Urothelium cell line (cell line): Measurements from ENCODE around the gene PRKAR1A.
A peak's percentile ranks its signal among the peaks of the same experiment; 100 is the strongest.
"Not testable (repeated sequence)": the region's sequence is repeated elsewhere in the genome, so short reads cannot be mapped to it uniquely, and the experiment has no call there.

Experiments
- DNase-seq: peaks from one replicate; pipeline ENCODE4 v3.0.0; 2011; ENCODE audit warnings: low spot score, mixed read lengths
- FAIRE-seq: peaks from 2 replicates; lab custom pipeline; 2011; peaks lifted over from hg19 to GRCh38; lab: Jason Lieb, UNC

Gene PRKAR1A

DNA sequence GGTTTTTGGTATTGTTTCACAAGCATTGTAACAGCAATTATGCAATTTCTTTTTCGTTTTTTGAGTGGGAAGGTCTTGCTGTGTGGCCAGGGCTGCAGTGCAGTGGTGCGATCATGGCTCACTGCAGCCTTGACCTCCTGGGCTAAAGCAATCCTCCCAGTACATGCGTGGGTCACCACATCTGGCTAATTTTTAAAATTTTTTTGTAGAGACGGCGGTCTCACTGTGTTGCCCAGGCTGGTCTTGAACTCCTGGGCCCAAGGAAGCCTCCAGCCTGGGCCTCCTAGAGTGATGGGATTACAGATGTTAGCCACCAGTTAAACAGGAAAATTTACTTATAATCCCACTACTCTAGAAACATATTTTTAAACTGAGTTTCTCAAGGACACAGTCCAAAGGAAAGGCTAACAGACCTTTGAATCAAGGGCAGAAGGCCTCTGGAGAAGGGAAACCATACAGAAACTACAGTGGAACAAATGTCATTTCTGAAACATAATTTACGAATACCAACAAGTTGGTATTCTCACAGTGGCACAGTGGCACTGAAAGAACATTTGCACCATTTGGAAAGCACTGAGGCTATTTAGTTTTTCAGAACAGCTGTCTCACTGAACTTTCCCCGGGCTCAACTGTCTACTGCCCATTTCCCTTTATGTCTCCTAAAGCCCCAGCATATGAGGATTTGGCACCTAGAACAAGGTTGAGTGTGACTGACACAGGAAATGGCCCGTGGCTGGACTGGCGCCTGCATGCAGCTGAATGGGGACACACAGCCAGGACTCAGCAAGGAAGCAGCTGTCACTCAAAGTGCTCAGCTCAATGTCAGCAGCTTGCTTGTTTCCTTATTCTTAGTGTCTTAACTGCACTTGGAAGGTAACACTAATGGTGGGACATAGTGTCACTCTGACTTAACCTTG, 2.8 kb upstream of the PRKAR1A start:
- DNase-seq (no peak), FAIRE-seq (no peak)

DNA sequence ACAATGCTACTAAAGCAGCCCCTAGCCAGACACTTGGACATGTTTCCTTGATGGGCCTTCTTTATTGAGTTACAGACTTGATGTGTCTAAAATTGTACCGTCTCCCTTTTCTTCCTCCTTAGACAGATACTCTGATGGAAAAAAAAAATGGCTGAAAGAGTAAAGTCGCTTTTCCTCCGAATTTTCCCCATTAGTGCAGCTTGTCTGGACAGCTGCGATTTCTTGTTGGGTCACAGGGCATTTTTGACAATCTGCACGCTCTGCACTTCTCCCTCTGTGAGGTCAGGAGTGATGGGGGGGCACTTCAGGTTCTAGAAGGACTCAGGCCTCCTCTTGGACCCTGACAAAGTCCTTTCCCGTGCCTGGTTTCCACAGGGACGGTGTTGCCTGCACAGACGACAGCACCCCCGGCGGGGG, 968 bp upstream of the PRKAR1A start:
- DNase-seq = no peak
- no peak for FAIRE-seq

DNA sequence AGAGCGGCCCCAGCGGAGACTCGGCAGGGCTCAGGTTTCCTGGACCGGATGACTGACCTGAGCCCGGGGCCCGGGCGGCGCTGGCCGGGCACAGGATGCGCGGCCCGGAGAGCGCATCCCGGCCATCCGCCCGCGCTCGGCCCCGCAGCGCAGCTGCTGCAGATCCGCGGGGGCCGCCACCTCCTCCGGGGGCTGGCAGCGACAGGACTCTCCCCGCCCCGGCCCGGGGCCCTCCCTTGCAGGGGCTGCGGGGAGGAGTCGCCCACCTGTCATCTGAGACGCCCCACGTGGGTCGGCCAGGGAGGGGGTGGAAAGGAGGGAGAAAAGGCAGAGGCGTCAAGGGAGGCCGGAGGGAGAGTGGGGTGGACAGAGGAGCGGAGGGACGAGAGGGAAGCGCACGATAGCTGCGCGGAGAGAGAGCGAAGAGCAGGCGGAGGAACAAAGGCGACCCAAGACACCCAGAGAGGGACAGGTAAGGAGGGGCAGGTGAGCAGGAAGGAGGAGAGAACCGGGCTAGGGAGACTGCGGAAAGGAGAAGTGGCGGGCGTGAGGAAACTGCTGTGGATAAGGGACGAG, 471 bp upstream of the PRKAR1A start:
- FAIRE-seq (no peak), DNase-seq (peak; percentile 85)

DNA sequence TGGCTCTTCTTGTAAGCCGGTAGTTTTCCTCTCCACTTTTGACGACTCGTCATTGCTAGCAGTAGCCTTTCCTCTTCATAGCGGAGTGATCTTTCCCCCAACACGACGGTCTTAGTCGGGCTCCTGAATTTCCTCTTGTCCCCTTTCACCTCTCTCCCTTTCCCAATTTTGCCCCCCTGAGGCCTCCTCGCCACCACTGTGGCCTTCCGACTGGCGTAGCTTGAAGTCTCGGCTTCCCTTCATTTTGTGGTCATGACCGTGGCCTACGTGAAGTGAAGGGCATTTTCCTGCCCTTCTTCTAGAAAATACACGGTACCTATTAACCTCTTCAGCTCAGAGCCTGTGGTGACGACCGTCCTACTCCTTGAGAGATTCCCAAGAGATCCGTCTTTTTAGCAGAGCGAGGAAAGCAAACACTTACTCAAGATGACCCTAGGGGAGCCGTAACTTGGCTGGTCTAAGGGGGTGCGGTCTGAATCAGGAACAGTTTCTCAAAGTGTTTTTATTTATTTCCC, 787 bp downstream of the PRKAR1A start:
- DNase-seq (peak; percentile 23), FAIRE-seq (no peak)

DNA sequence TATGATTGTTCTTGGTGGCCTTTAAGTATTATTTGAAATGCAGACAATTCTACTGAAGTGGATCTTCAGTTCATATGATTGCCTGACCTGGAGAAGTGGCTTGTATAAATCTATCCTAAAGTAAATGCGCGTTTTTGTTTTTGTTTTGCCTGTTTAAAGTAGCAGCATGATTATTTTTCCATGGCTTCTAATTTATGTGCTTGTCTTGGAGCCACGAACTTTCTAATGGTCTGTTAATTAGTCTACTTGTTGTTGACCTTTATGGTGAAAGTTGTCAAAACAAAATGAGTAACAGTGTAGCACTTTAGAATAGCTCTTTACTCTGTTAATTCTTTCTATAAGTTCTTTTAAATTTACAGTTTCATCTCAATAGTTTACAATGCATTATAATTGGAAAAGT, 1.7 kb downstream of the PRKAR1A start:
- DNase-seq (no peak), FAIRE-seq (no peak)

DNA sequence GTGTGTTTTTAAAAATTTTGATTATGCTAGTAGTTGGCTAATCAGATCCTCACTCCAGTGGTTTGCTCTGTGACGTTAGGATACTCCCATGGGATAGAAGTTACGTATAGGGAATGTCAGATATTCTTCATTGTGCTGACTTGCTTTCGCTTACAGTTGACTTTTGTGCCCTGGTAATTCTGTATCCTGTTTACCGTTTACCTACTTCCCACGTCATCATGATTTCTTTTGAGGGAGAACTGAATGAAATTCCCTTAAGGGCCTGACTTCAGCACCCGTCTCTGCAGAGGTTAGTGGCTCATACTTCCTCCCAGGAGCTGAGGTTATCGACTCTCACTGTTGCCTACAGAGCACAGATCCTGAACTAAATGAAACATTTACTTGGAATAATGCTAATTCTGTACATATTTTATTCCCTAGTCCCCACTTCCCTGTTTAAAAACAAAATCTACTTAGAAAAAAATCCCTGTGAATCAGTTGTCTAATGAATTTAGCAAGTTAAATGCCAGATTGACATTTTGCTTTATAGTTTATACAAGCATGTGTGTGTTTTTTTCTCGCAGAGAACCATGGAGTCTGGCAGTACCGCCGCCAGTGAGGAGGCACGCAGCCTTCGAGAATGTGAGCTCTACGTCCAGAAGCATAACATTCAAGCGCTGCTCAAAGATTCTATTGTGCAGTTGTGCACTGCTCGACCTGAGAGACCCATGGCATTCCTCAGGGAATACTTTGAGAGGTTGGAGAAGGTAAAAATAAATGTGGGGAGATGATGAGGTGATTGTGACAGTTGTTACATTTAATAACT, 2.8 kb downstream of the PRKAR1A start:
- DNase-seq (no peak), FAIRE-seq (no peak)

DNA sequence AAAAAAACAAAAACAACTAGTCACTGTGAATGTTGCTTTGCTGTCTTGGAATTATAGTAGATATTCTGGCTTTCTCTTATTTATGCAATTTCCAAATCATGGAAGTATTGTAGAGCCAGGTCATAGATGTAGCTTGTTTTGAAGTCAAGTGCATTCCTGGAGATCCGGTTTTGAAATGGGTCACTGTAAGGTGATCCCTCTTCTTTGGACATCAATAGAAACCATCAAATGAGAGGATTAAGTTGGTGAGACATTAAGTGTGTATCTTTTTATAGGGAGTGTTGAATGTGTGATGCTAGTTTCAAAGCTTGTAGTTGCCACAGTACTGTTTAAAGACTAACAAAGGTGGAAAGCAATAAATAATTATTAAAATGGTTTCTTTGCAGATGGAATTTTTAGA, 4.5 kb downstream of the PRKAR1A start:
- FAIRE-seq = no peak
- no peak for DNase-seq

DNA sequence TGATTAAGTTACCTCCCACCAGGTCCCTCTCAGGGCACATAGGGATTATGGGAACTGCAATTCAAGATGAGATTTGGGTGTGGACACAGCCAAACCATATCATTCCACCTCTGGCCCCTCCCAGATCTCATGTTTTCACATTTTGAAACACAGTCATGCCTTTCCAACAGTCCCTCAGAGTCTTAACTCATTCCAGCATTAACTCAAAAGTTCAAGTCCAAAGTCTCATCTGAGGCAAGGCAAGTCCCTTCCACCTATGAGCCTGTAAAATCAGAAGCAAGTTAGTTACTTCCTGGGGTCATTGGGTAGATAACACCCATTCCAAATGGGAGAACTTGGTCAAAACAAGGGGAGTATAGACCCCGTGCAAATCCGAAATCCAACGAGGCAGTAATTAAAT, 5.4 kb downstream of the PRKAR1A start:
- DNase-seq, FAIRE-seq: not testable (repeated sequence)

DNA sequence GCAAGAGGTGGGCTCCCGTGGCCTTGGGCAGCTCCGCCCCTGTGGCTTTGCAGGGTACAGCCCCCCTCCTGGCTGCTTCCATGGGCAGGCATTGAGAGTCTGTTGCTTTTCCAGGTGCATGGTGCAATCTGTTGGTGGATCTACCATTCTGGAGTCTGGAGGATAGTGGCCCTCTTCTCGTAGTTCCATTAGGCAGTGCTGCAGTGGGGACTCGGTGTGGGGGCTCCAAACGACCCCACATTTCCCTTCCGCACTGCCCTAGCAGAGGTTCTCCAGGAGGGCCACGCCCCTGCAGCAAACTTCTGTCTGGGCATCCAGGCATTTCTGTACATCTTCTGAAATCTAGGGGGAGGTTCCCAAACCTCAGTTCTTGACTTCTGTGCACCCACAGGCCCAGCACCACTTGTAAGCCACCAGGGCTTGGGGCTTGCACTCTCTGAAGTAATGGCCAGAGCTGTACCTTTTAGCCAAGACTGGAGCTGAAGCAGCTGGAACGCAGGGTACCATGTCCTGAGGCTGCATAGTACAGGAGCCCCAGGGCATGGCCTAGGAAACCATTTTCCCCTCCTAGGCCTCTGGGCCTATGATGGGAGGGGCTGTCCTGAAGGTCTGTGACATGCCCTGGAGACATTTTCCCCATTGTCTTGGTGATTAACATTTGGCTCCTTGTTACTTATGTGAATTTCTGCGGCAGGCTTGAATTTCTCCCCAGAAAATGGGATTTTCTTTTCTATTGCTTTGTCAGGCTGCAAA, 6.0 kb downstream of the PRKAR1A start:
- no peak for FAIRE-seq

DNA sequence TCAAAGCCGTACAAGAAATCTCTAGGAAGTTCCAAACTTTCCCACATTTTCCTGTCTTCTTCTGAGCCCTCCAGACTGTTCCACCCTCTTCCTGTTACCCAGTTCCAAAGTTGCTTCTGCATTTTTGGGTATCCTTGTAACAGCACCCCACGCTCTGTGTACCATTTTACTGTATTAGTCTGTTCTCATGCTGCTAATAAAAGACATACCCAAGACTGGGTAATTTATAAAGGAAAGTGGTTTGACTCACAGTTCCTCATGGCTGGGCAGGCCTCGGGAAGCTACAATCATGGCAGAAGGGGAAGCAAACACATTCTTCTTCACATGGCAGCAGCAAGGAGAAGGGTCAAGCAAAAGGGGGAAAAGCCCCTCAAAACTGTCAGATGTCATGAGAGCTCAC, 6.8 kb downstream of the PRKAR1A start:
- not testable (repeated sequence) for DNase-seq, FAIRE-seq

More for the DNA sequence above, 6.0 kb downstream of the PRKAR1A start:
- no peak for DNase-seq

DNA sequence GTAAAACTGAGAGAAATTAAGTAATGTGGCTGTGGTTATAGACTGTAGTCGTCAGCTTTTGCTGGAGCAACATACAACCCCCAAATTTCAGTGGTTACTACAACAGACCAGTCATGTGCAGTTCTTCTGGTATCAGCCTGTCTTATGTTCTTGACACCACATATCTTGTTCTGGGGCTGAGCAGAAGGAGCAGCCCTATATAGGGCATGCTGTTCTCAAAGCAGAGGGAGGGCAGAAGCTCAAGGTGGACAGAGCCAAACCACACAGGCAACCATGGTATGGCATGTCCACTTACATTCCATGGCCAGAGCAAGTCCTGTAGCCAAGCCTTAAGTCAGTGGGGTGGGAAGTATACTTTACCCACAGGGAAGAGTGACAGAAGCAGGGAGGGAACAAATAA, 7.7 kb downstream of the PRKAR1A start:
- DNase-seq (no peak), FAIRE-seq (peak; percentile 40)

DNA sequence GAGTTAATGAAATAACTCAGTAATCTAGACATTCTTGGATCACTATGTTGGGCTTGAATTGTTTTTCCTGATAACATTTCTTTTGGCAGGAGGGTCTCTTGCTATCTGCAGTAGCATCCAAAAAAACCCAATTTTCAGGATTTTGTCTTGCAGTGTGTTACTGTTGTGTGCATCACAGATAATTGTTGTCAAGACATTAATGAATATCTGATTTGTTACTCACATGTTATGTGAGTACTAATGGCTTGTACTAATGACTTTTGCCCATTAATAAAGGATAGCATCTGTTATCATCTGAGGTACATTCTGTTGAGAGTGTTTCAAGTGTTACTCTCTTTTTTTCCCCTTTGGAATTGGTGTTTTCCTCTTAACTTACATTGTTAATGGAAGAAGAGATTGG, 10.0 kb downstream of the PRKAR1A start:
- FAIRE-seq = no peak
- no peak for DNase-seq

DNA sequence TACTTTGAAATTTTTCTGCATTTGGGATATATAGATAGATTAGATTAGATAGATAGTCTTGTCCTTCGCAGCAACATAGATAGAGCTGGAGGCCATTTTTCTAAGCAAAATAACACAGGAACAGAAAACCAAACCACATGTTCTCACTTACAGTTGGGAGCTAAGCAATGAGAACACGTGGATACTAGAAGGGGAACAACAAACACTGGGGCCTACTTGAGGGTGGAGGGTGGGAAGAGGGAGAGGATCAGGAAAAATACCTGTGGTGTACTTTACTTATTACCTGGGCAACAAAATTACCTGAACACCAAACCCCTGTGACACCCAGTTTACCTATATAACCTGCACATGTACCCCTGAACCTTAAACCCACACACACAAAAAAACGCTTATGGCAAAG, 14.3 kb downstream of the PRKAR1A start:
- FAIRE-seq (no peak), DNase-seq (no peak)

DNA sequence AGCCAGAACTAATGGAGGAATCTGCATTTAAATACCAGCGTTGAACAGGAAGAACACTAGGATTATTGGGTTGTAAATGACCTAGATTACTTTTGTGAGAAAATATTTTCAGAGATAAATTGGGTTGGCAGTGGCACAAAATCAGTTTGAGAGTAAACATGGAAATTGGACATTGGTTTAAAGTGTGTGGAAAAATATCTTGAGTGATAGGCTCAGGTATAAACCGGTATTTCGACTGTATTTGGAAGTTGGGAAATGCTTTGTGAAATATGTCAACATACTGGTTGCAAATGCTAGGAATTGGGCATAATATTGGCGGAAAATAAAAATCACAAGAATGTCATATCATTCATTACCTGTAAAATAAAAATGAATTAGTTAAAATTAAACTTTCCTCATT, 15.1 kb downstream of the PRKAR1A start:
- FAIRE-seq = no peak
- DNase-seq = no peak

DNA sequence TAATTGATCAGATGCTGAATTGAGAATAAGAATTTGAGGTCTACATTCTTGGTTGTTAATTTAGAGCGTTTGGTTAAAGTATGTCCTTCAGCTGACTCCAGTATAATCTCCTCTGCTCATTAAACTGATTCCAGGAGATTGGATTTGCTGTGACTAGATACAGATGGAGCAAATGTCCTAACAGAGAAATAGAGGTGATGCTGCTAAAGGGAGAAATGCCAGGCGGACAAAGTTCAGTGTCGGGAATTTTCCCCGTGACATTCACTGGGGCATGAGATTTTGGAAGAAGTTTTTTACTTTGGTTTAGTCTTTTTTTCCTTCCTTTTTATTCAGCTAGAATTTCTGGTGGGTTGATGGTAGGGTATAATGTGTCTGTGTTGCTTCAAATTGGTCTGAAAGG, 19.0 kb downstream of the PRKAR1A start:
- FAIRE-seq (no peak), DNase-seq (no peak)

DNA sequence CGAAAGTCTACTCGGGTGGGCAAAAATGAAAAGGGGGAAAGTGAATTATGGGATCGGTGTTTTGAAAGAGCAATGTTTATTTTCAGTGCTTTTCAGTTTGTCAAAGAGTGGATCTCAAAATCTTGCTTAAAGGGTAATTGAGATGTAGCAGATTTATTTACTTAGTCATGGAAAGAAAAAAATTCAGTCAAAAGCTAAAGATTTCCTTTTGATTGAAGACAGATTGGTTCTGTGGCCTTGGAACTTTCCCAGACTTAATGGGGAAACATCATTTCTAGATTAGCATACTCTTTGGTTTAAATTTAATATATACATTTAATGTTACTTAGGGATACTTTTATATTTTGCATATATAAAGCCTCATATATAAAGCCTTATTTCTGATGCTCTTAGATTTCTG, 20.6 kb downstream of the PRKAR1A start:
- DNase-seq (no peak), FAIRE-seq (no peak)

DNA sequence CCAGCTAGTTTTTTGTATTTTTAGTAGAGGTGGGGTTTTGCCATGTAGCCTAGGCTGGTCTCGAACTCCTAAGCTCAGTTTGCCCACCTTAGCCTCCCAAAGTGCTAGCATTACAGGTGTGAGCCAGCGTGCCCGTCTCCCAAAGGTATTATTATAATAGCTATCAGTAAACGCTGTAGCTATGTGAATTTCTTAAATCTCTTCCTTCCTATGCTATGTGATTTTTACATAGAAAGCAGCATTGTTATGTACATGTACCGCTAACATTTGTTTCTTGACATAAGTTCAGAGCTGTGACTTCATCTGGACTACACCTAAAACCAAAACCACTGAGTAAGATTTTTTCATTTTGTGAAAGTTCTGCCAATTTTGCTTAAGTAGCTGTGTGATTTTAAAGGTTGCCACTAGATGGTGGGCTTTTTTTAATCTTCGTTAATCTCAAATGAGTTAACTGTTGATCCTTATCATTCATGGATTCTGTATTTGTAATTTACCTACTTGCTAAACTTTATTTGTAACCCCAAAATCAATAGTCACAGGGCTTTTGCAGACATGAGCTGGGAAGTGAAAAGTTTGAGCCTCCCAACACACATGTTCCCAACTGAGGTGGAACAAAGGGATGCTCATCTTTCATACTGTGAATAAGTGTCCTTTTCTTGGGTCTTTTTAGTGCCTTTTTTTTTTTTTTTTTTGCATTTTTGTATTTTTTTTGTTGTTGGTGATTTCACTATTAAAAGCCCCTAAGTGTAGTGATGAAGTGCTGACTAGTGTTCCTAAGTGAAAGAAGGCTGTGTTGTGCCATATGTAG, 21.9 kb downstream of the PRKAR1A start:
- FAIRE-seq (no peak), DNase-seq (no peak)

DNA sequence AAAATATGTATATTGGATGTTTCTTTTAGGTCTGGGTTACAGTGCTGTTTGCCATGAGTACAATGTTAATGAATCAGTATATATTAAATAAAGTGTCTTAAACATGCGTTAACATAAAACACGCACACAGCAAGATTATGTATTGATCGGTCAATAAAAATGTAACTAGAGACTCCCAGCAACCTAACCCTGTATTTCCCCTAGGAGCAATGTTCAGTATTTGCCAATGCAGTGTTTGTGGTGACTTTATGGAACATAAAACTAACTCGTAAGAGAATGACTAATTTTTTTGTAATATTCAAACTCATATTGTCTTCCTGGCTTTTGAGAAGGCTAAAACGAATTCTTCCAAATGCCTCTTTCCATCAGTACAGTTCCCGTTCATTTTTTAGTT, 22.5 kb downstream of the PRKAR1A start:
- DNase-seq (no peak), FAIRE-seq (no peak)

DNA sequence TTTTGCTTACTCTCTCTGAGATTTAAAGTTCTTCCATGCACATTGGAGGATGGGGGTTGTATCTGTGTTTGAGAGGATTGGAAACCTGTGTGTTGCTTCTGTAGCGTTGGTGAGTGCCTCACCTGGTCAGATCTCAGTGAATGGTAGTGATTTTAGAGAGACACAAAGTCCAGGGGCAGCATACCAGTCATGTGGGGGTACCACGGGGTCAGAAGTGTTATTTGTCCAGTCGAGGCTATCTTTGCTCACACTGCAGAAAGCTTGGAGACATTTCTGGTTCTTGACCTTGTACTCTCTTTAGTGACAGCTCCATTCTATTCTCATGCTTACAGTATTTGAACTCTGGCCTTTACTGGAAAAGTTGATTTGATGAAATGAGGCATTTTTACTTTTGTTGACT, 23.7 kb downstream of the PRKAR1A start:
- DNase-seq (no peak), FAIRE-seq (no peak)
